COLO668 (cell line): Measurements from ENCODE around the gene SPRED3.
"Not testable (repeated sequence)": the region's sequence is repeated elsewhere in the genome, so short reads cannot be mapped to it uniquely, and the experiment has no call there.

ENCODE experiments used
- DNase-seq: peaks from one replicate; lab custom pipeline; 2025; ENCODE audit not compliant: unreplicated experiment; lab: John Stamatoyannopoulos, UW

Gene SPRED3

DNA sequence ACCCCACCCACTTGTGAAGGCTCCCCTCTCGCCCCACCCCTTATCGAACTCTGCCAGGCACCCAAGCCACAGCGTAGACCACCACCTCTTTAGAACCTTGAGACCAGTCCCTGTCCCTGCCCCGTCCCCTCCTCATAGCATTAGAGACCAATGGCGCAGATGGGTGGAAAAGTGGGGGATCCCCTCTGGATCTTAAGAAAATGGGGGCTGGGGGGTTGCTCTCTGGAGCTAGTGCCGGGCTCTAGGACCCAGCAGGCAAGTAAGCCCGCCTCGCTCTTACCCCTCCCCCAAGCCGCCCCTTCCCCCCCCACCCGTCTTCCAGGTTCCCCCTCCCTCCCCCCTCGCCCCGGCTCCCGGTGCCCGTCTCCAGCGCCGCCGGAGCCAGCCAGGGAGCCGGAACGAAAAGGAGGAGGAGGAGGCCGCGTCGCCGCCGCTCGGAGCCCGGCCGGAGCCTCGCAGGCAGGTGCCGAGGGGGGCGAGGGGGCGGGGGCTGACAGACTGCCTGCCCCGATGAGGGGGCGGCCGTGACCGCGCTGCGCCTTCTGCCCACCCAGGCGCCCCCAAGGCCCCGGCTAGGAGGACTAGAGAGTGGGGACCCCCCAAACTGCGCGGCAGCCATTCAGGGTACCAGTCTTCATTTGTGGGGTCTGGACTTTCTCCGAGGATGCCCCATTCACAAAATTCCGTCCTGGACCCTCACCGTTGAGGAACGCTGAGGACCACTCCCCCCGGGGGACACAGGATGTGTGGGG is at the start of gene SPRED3:
Gene SPRED3, plus strand, starts transcription at position 349 of the 752 bp plus-strand sequence. CDS start 1,606 bp downstream, outside the sequence.
- peak; percentile 32 for DNase-seq

DNA sequence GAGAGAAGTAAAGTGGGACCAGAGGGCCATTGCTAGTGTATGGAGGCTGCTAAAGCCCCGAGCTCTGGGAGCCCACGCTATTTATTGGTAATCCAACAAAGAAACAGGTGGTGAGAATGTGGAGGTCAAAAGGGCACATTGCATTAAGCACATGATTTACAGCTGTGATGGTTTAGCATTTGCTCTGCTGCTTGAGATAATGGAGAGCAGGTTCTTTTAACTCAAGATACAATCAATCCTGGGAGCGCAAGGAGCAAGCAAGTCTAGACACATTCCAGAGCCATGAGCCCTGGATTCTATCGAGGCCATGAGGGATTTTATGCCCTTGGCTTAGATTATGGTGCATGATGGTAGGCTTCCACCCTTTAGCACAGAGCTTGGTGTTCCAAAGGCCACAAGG is 49.5 kb upstream of the SPRED3 start:
- DNase-seq: not testable (repeated sequence)

DNA sequence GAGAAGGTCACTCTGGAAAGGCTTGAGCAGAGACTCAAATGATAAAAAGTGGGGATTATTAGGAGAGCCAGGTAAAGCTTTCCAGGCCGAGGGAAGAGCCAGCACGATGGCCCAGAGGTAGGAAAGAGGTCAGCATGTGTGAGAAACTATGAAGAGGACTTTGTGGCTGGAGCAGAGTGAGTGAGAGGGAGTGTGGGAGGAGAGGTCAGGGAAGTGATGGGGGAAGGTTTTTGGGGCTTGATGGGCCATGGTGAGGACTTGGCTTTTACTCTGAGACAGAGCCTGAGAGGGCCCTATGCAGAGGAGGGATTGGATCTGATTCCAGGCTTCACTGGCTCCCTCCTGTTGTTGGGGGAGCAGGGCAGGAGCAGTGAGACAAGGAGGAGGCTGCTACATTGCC is 47.6 kb upstream of the SPRED3 start:
- no peak for DNase-seq

DNA sequence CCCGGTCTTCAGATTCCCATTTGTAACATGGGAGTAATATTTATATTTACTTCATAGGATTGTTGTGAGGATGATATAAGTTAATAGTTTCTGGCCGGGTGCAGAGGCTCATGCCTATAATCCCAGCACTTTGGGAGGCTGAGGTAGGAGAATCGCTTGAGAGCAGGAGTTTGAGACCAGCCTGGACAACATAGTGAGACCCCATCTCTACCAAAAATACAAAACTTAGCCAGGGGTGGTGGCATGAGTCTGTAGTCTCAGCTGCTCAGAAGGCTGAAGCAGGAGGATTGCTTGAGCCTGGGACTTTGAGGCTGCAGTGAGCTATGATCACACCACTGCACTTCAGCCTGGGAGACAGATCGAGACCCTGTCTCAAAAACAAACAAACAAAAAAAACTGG is 41.7 kb upstream of the SPRED3 start:
- DNase-seq: no peak

DNA sequence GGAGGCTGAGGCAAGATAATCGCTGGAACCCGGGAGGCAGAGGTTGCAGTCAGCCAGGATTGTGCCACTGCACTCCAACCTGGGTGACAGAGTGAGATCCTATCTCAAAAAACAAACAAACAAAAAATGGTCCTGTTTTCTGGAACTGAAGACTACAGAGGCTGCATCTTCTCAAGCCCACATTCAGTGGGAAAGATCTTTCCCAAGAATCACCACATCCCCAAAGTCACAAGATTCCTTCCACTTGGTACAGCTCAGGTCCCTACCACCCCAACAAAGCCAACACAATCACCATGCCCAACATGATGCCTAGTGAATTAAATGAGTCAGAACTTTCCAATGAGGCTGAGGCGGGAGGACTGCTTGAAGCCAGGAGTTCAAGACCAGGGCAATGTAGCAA is 37.6 kb upstream of the SPRED3 start:
- no peak for DNase-seq

GRCh38 chr19:38351865-38352395 is 36.6 kb upstream of the SPRED3 start:
- no peak for DNase-seq

GRCh38 chr19:38352611-38353010 is 35.9 kb upstream of the SPRED3 start:
- no peak for DNase-seq

GRCh38 chr19:38355728-38356725 is 32.5 kb upstream of the SPRED3 start:
- DNase-seq: no peak

GRCh38 chr19:38358071-38358470 is 30.4 kb upstream of the SPRED3 start:
- no peak for DNase-seq

GRCh38 chr19:38359242-38360021 is 29.1 kb upstream of the SPRED3 start:
- no peak for DNase-seq

- peak; percentile 37 for DNase-seq
These were observed 28.1 kb upstream of the SPRED3 start for GRCh38 chr19:38360351-38360750.

DNA sequence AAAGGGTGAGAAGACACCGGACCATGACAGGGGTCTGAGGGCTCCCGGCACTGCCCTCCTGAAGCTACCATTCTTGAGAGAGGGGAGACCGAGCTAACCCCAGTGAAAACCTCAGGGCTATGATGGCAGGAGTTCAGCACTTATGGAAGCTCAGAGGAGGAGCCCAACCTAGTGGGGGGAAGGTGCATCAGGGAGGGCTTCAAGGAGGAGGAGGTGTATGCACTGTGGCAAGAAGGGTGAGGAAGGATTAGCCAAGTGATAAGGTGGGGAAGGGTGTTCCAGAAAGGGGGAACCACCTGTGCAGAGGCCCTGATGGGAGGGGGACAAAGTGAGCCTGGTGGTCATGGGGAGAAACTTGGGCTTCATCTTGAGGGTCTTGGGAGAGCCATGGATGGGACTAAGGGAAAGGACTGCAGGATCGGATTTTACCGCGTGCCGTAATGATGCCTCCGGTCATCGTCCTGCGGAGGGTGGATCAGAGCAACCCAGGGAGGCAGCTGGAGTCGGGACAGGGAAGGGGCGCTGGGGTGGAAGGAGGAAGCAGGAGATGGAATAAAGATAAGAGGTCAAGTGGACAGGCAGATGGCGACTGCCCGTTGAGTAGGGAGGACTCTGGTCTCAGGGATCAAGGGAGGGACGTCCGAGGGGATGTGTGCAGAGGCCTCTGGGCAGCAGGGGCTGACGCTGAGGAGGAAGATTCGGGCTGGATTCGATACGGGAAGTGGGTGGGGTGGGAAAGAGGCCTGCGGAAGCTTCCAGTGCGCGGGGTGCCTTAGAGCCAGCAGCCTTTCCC is 27.5 kb upstream of the SPRED3 start:
- DNase-seq: no peak

GRCh38 chr19:38361633-38362075 is 26.8 kb upstream of the SPRED3 start:
- DNase-seq: peak; percentile 82

- DNase-seq: peak; percentile 69
These were observed 26.2 kb upstream of the SPRED3 start for GRCh38 chr19:38362076-38362945.

DNA sequence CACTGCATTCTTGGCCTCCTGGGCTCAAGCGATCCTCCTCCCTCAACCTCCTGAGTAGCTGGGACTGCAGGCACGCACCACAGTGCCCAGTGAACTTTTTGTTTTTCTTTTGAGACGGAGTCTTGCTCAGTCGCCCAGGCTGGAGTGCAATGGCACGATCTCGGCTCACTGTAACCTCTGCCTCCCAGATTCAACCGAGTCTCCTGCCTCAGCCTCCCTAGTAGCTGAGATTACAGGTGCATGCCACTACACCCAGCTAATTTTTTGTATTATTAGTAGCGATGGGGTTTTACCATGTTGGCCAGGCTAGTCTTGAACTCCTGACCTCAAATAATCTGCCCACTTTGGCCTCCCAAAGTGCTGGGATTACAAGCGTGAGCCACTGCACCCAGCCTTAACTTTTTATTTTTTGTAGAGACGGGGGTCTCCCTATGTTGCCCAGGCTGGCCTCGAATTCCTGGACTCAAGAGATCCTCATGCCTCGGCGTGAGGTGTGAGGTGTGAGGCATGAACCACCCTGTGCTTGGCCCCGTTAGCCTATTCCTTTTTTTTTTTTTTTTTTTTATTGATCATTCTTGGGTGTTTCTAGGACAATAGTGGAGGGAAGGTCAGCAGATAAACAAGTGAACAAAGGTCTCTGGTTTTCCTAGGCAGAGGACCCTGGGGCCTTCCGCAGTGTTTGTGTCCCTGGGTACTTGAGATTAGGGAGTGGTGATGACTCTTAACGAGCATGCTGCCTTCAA is 25.4 kb upstream of the SPRED3 start:
- not testable (repeated sequence) for DNase-seq

DNA sequence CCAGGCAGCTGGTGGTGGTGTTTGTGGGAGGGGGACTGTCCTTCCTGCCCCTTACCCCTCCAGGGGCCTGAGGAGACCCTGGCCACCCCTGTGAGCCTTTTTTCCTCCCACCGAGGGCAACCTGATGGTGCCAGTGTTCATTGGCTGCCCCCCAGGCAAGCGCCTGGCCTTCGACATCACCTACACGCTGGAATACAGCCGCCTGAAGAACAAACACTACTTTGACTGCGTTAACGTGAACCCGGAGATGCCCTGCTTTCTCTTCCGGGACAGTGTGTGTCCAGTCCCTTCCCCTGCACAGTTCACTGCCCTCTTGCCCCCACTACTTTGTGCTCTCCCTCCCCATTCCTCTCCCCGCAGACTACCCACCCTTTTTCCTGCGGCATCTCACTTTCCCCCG is 21.5 kb upstream of the SPRED3 start:
- no peak for DNase-seq

GRCh38 chr19:38369584-38369983 is 18.9 kb upstream of the SPRED3 start:
- DNase-seq: no peak

DNA sequence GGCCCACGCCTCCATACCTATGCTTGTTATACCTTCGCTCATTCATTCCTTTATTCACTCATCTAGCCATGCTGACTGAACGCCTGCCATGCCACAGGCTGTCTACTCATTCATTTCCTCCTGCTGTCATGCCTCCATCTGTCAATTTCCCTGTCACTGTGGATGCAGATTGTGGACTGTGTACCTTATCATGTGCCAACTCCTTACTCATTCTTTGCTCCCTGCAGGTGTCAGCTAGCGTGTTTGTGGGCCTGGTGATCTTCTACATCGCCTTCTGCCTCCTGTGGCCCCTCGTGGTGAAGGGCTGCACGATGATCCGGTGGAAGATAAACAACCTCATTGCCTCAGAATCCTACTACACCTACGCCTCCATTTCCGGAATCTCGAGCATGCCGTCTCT is 18.2 kb upstream of the SPRED3 start:
- DNase-seq: no peak
